HG02852 (cell line): ENCODE data around the gene TEKT4.
"Not testable (repeated sequence)": the region's sequence is repeated elsewhere in the genome, so short reads cannot be mapped to it uniquely, and the experiment has no call there.

ENCODE experiments used
- ATAC-seq: cut with Tn5 transposase; IDR thresholded peaks from one replicate; pipeline ENCODE4 v1.9.1; 2021; ENCODE audit warnings: mild to moderate bottlenecking, moderate library complexity; ENCODE audit not compliant: unreplicated experiment

Gene TEKT4

DNA sequence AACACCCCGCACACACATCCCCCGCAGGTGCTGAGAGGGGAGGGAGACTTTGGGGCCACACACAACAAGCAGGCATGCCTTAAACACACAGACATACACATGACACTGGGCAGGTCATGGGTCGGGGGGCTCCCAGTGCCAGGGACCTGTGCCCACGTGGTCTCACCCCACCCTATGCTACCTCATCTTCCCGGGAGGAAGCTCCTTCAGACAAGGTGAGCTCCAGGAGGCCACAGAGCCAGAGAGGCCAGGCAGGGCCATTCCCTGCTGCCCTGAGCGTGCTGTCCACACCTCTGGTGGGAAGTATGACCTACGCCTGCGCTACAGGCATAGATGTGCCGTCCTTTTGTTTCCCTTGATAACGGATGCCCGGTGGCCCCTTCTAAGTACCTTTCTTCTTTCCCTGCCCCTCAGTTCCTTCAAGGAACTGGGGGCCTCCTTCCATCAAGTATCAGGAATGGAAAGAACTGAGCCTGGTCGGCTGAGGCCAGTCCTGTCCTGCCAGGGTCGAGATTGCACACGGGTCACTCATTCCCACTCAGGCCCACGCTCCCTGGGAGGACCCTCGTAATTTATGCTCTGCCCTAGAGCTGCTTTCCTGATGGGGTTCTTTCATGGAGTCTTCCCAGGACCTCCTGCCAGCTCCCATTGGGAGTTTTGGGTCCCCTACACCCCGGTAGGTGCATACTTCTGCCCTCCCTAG, 4.7 kb downstream of the TEKT4 start:
- ATAC-seq = no peak

DNA sequence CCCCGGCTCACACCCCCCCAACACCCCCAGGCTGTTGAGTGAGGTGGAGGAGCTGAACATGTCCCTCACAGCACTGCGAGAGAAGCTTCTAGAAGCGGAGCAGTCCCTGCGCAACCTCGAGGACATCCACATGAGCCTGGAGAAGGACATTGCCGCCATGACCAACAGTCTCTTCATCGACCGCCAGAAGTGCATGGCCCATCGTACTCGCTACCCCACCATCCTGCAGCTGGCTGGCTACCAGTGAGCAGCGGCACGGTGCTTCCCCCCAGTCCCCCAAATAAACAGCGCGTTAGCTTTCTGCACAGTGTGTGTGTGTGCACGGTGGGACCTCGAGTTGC, 5.3 kb downstream of the TEKT4 start:
- ATAC-seq = no peak

DNA sequence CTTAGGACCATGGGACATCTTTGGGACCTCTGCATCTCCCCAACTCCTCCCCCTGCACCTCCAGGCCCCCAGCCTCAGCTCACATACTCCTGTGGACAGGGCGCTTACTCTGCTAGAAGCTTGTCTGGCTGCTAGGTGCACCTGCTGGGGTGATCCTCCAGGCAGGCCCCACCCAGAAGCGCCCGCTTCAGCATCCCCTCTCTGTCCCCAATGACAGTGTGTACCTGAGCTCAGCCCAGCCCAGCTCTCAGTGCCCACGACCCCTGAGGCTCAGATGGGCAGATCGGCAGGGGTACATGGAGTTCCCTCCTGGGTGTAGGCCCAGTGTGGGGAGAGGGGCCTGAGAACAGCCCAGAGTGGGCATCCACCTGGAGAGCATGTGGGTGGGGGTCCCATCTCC, 5.9 kb downstream of the TEKT4 start:
- ATAC-seq = no peak

DNA sequence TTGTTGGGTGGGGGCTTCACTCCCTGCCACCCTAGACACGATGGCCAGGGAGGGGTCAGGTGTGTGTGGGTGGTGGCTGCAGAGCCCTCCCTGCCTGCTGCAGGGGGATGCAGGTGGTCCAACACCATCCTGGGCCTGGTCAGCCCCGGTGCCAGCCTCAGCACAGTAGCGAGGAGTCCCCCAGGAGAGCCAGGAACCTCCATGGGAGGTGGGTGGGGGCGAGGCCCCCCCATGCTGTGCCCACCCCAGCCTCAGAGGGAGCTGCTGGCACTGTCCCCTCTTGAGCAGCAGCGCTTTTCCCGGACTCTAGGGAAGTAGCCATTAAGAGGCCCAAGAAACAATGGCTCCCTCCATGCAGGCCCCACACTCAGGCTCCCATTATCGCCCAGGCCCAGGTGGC, 7.3 kb downstream of the TEKT4 start:
- not testable (repeated sequence) for ATAC-seq

DNA sequence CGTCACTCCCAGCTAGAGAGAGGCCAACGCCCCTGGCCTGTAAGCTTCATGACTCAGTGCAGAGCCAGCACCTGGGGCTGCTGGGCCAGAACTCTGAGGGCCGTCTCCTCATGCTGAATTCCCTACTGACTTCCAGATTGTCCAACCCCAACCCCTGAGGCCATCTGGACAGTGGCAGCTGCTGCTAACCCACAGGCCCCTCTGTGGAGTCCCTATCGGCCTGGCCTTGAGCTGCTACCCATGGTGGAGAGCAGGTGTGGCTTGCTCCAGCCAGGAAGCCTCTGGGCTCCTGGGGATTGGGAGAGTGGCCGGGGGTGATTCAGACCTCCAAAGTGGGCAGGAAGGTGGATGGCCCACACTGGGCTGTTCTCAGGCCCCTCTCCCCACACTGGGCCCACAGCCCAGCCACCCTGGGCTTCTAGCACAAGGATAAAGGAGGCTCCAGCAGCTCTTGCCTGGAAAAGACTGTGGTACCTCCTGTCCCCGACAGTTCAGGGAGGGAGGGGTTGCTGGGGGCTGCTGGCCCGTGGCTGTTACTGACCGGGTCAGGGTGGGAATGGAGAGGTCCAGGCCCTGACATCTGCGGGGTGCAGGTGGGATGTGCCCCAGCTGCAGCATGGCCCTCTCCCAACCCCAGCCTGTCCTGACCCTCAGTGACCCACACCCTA, 8.2 kb downstream of the TEKT4 start:
- no peak for ATAC-seq

DNA sequence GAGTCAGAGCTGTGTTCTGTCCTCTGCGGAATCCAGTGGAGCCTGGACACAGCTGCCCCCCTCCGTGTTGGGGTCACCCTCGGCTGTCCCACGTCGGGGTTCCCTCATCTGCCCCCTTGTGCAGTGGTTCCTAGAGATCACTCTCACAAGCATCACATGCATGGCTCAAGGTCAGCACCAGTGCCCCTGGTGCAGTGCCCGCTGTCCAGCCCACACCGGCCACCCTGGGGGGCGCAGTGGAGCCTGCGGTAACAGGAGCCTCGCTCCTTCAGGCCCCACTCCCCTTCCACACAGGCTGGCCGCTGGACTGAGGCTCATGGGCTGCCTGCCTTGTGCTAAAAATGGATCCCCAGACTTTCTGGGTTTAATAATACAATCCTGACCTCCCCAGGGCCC, 8.8 kb downstream of the TEKT4 start:
- no peak for ATAC-seq

DNA sequence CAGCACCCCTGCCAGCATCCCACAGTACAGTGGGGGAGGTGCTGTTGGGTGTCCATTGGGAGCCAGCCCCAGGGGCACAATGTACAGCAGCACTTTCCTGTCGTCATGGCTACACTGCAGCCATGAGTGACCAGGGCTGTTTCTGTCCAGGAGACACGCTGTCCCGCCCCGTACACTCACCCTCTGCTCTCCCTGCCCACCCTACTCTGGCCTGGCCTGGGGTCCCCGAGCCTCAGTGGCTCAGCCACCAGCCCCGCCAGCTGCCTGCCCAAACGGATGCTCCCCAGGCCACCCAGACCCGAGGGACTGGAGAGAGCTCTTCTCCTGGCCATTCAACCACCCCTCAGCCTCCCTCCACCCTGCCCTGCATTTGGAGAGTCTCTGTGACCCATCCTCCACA, 9.3 kb downstream of the TEKT4 start:
- ATAC-seq = no peak

DNA sequence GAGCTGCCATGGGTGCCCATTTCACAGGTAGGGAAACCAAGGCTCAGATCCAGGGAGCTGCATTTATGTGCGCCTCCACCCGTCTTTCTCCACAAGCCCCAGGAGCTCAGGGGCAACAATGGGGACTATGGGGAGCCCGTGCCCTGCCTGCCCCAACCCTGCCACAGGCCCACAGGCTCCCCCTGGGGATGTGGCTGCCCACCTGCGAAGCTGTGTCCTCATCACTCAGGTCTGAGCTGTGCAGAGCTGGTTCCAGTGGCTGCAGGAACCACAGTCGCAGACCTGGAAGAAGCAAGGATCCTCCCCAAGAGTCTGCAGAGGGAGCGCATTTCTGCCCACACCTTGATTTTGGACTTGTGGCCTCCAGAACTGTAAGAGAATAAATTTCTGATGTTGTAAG, 9.8 kb downstream of the TEKT4 start:
- ATAC-seq = no peak

DNA sequence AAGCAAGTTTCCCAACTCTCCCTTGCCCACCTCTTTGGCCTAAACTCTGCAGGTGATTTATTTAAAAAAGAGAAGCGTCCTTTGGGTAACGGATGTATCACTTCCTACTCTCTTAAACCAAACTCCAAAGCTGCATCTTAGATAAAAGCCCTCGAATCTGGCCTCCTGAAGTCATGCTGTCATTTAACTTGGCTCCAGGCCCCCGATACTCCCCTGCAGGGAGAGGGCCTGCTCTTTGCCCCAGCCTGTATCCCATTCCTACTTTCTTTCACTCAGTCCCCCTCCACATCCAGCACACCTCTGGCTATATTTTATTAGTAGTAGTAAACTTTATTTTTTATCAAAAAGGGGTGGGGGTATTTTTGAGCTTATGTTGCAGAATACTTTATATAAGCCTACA, 19.0 kb downstream of the TEKT4 start:
- ATAC-seq = no peak

DNA sequence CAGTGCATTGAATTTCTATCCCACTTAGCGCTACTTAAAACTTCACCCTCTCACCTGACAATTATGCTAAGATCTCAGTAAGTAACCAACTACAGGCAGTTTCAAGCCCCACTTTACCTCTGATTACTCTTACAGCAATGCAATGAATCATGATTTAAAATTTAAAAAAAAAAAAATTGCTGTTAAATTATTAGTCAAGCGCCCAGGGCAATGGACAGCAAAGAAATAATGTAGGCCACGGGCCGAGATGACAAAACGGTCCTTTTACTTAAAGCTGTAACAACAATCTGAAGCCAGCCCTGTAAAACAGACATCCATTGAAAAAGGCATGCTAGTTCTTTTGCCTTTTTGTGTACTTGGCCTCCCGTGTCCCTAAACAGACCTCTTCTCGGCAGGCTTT, 24.0 kb downstream of the TEKT4 start:
- not testable (repeated sequence) for ATAC-seq

DNA sequence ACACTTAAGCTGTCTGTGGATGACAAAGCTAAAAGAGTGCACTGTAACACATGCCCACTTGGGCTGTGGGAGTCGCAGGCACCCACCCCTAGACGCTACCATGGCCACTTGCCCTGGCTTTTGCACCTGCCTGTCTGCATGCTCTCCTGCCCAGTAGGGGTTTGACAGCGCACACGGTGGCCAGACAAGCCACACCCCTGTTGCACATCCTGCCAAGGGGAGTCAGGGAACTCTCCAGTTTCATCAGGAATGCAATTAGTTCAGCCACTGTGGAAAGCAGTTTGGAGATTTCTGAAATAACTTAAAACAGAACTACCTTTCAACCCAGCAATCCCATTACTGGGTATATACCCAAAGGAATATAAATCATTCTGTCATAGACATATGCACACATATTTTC, 35.7 kb downstream of the TEKT4 start:
- ATAC-seq = not testable (repeated sequence)

DNA sequence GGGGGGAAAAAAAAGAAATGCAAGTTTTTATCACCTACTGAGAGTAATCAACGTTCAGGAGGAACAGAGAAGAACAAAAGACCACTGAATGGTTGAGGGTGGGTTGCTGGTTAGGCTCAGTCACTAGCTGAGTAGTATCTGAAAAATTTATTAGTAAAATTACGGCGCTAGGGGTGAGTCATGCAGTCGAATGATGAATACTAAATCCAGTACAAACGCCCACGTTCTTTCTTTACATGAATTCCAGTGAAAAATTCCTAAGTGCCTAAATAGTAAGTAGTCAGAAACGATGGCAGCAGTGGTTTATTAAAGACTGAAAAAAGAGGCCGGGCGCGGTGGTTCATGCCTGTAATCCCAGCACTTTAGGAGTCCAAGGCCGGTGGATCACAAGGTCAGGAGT, 52.0 kb downstream of the TEKT4 start:
- no peak for ATAC-seq

DNA sequence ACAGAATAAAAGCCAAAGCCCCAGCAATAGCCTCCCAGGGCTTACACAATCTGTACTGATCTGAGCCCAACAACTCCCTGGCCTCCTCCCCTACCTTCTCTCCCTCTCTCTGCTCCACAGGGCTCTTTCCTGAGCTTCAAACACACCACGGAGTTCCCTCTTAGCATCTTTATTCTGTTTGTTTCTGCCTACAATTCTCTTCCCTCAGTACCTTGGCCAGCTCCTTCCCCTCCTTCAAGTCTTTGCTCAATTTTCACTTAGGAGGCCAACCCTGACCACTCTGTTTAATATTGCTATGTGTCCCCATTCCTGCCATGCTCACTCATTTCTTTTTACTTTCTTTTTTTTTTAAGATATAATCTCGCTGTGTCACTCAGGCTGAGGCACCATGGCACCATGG, 53.8 kb downstream of the TEKT4 start:
- not testable (repeated sequence) for ATAC-seq
